GM12878 (cell line): ENCODE measurements around the gene PCAT6. TPM values are rescaled to one million over a fixed set of nuclear protein-coding genes. Genes with fewer than 3 reads are reported as not detected.

Experiments used
- ATAC-seq: fragments of 200-7000 bp; cut with Tn5 transposase; 3 replicates; pipeline ENCODE4 v1.9.1; 2020; ENCODE audit warnings: mild to moderate bottlenecking, moderate library complexity
- BruUV-seq: library from RNA; stranded (reverse); fragments of 400-500 nt; replicated peaks from 2 replicates; lab custom pipeline; 2021; lab: Mats Ljungman, UMichigan
- CTCF ChIA-PET: fragments of 300-600 bp; sonication (Branson Sonifier 250); formaldehyde crosslinking; extraction: SDS; loops from one replicate; lab custom pipeline; 2021; ENCODE audit warnings: inconsistent platforms; lab: Yijun Ruan, JAX
- POLR2A ChIA-PET: fragments of 350-600 bp; formaldehyde crosslinking; extraction: SDS; loops from one replicate; lab custom pipeline; 2021; ENCODE audit warnings: inconsistent platforms; lab: Charles Lee
- RAD21 ChIA-PET: fragments of 300-600 bp; sonication (Branson Sonifier 250); formaldehyde crosslinking; loops from one replicate; lab custom pipeline; 2023; ENCODE audit warnings: antibody characterized with exemption; ENCODE audit not compliant: unreplicated experiment; lab: Charles Lee
- SMC1A ChIA-PET: fragments of 300-600 bp; sonication (Branson Sonifier 250); formaldehyde crosslinking; loops from one replicate; lab custom pipeline; 2023; ENCODE audit not compliant: unreplicated experiment, uncharacterized antibody; lab: Charles Lee
- DNase-seq: peaks from one replicate; pipeline ENCODE4 v3.0.0-alpha.2; 2011; ENCODE audit warnings: low read depth, low spot score
- FAIRE-seq: peaks from 3 replicates; lab custom pipeline; 2011; peaks lifted over from hg19 to GRCh38; lab: Jason Lieb, UNC
- H2AFZ ChIP-seq: 2 replicates; pipeline ENCODE4 v1.6.0; 2011; ENCODE audit warnings: low read depth, low read length, control low read depth; ENCODE audit not compliant: control insufficient read depth
- H3K27ac ChIP-seq: 2 replicates; pipeline ENCODE4 v1.5.1; 2011; ENCODE audit warnings: control low read depth; ENCODE audit not compliant: control insufficient read depth, insufficient read depth
- H3K27me3 ChIP-seq, 2 experiments: replicated peaks in 1 of 2; 2 replicates each; pipeline versions ENCODE4 v1.6.0 to v1.6.1; 2011; ENCODE audit warnings: low read length in 1 of 2; ENCODE audit not compliant: control insufficient read depth in 2 of 2, insufficient read depth in 2 of 2
- H3K36me3 ChIP-seq, 2 experiments: 2 replicates each; pipeline ENCODE4 v1.5.1; 2011; ENCODE audit warnings: low read length in 1 of 2; ENCODE audit not compliant: control insufficient read depth in 2 of 2, insufficient read depth in 2 of 2
- H3K4me1 ChIP-seq: 2 replicates; pipeline ENCODE4 v1.6.1; 2011; ENCODE audit warnings: mild to moderate bottlenecking, low read length, moderate library complexity, mixed read lengths; ENCODE audit not compliant: control insufficient read depth, insufficient read depth
- H3K4me2 ChIP-seq: 2 replicates; pipeline ENCODE4 v1.6.0; 2011; ENCODE audit warnings: control low read depth; ENCODE audit not compliant: control insufficient read depth, insufficient read depth
- H3K4me3 ChIP-seq: fragments of 200-600 bp; sonication (generic); 2 replicates; pipeline ENCODE4 v1.5.1; 2016
- H3K79me2 ChIP-seq: 2 replicates; pipeline ENCODE4 v1.6.0; 2011; ENCODE audit warnings: low read length; ENCODE audit not compliant: control insufficient read depth, insufficient read depth
- H3K9ac ChIP-seq: 2 replicates; pipeline ENCODE4 v1.8.0; 2011; ENCODE audit warnings: low read length, control low read depth, mixed read lengths; ENCODE audit not compliant: control insufficient read depth, insufficient read depth
- H3K9me3 ChIP-seq: replicated peaks from 3 replicates; pipeline ENCODE4 v1.5.1; 2011; ENCODE audit warnings: mild to moderate bottlenecking, low read length; ENCODE audit not compliant: control insufficient read depth, insufficient read depth
- H4K20me1 ChIP-seq: 2 replicates; pipeline ENCODE4 v1.6.0; 2011; ENCODE audit not compliant: control insufficient read depth, insufficient read depth
- HDAC2 ChIP-seq: fragments of 200-600 bp; sonication (generic); IDR thresholded peaks from 2 replicates; pipeline ENCODE4 v1.6.1; 2017
- YY1 ChIP-seq: IDR thresholded peaks from 2 replicates; pipeline ENCODE4 v1.6.1; 2011; ENCODE audit warnings: low read depth, mild to moderate bottlenecking, low read length
- ZNF687 ChIP-seq: fragments of 450-650 bp; IDR thresholded peaks from 2 replicates; pipeline ENCODE4 v1.6.1; 2017; ENCODE audit warnings: mild to moderate bottlenecking, moderate library complexity
- WGBS: methylation state at CpG from one replicate; pipeline ENCODE4 v1.1.6; 2016; ENCODE audit warnings: low lambda C conversion rate; ENCODE audit not compliant: insufficient replicate concordance, insufficient coverage; ENCODE audit errors: missing lambda C conversion rate; 5-methylcytosine and 5-hydroxymethylcytosine counted together
- in situ Hi-C: fragments of 300-500 bp; cut with MboI; formaldehyde crosslinking; loops from 9 replicates; pipeline ENCODE4 v1.14.3; 2018; ENCODE audit warnings: mixed read lengths
- intact Hi-C: fragments of 100-400 bp; cut with micrococcal nuclease; formaldehyde crosslinking; loops from one replicate; pipeline ENCODE4 v1.14.2; 2022; ENCODE audit not compliant: unreplicated experiment
- polyA plus RNA-seq, 11 experiments: library from polyadenylated mRNA; depleted of rRNA in 4 of 11; unstranded in 6 of 11; stranded (reverse) in 5 of 11; fragments of >200 nt; fragmentation: Nextera tagmentation in 4 of 11; fragmentation: Illumina TruSeq in 1 of 11; extraction: Ambion mirVana in 4 of 11; extraction: Trizol in 1 of 11; gene quantifications; 1 replicate in 1 of 11; 2 replicates in 10 of 11; pipeline versions ENCODE4 v1.2.1 to v1.2.3, GENCODE V29; 2011 to 2016; ENCODE audit warnings: inconsistent platforms in 2 of 11, missing spikeins in 2 of 11, low read depth in 1 of 11
- total RNA-seq, 4 experiments: library from RNA; depleted of rRNA in 3 of 4; stranded (reverse); fragments of >200 nt in 3 of 4; fragmentation: Illumina TruSeq in 1 of 4; extraction: Trizol in 1 of 4; gene quantifications; 2 replicates each; pipeline versions ENCODE4 v1.2.1 to v1.2.3, GENCODE V29; 2013 to 2021
- TF ChIP-seq, protein P1 (sequence below): fragments of 450-650 bp; IDR thresholded peaks from 2 replicates; pipeline ENCODE4 v1.6.1; 2017; ENCODE audit warnings: low read depth, mild to moderate bottlenecking, moderate library complexity

PCAT6 gene
- total and polyA plus RNA-seq, 10 of the 15 experiments (the other 5 are each of a cell fraction or from before 2014, with no cell fraction given), result 0.16 to 0.83 (median 0.48) TPM; not detected in 4

GRCh38 chr1:202805886-202806844 is 4.6 kb upstream of the PCAT6 start:
- peak overlapping the region; percentile 59 for H3K27ac ChIP-seq
- DNase-seq, result no peak
- TSS peak; percentile 45 for BruUV-seq
- no peak overlapping the region; the same call in 1 of the 2 replicates for H2AFZ ChIP-seq
- in situ Hi-C loops (no loop called here), intact Hi-C loops (loop anchor here (10.0 kb wide), 1 partner anchor 199 kb away; the partner anchor contains the start of gene TMEM183A)
- peak overlapping the region; percentile 76 for H3K9ac ChIP-seq
- H3K36me3 ChIP-seq, result no peaks in the 10 kb centered on the region
- RAD21 ChIA-PET, result interaction anchor here (0.9 to 1.2 kb wide), 2 partner anchors 42 to 86 kb away, joined by 3 to 4 read pairs; no protein-coding TSS in a partner anchor
- no peak for FAIRE-seq
- H3K4me3 ChIP-seq, result peak overlapping the region; percentile 77
- H3K79me2 ChIP-seq, result peaks cover 35% of the 10 kb centered on the region
- TF ChIP-seq HDAC2, result no peak
- 0 out of 2 replicates have a peak, but pooled peaks have one; percentile 8 for TF ChIP-seq ZNF687
- TF ChIP-seq, protein P1, sequence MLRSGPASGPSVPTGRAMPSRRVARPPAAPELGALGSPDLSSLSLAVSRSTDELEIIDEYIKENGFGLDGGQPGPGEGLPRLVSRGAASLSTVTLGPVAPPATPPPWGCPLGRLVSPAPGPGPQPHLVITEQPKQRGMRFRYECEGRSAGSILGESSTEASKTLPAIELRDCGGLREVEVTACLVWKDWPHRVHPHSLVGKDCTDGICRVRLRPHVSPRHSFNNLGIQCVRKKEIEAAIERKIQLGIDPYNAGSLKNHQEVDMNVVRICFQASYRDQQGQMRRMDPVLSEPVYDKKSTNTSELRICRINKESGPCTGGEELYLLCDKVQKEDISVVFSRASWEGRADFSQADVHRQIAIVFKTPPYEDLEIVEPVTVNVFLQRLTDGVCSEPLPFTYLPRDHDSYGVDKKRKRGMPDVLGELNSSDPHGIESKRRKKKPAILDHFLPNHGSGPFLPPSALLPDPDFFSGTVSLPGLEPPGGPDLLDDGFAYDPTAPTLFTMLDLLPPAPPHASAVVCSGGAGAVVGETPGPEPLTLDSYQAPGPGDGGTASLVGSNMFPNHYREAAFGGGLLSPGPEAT, result 0 out of 2 replicates have a peak, but pooled peaks have one; percentile 14
- TF ChIP-seq YY1, result peak; percentile 78; the same call in 1 of the 2 replicates
- CTCF ChIA-PET, result interaction anchor here (1.1 to 1.6 kb wide), 4 partner anchors 10 to 463 kb away, joined by 3 to 5 read pairs (median 4); no protein-coding TSS in a partner anchor
- H4K20me1 ChIP-seq, result no peaks in the 10 kb centered on the region
- H3K4me2 ChIP-seq, result peak overlapping the region; percentile 63
- 15% methylated on average over 7 of the region's 7 CpGs for WGBS
- peak; percentile 10 for ATAC-seq
- POLR2A ChIA-PET, result interaction anchor here (0.5 to 1.4 kb wide), 4 partner anchors 10 to 201 kb away, joined by 3 to 6 read pairs (median 3); partner anchors contain the start of gene TMEM183A
- H3K27me3 ChIP-seq, result no peaks in the 10 kb centered on the region; a peak in 2 of 4 replicates
- no peaks in the 10 kb centered on the region for H3K9me3 ChIP-seq
- SMC1A ChIA-PET, result interaction anchor here (0.6 to 4.6 kb wide), 5 partner anchors 10 to 38 kb away, joined by 3 to 10 read pairs (median 6); no protein-coding TSS in a partner anchor
- no peaks in the 10 kb centered on the region for H3K4me1 ChIP-seq
